SKM-1 (cell line): ENCODE measurements around the gene CTNNA1.
"Not testable (repeated sequence)": the region's sequence is repeated elsewhere in the genome, so short reads cannot be mapped to it uniquely, and the experiment has no call there.

Experiments
- DNase-seq: peaks from one replicate; lab custom pipeline; 2025; ENCODE audit not compliant: unreplicated experiment; lab: John Stamatoyannopoulos, UW

Gene CTNNA1

DNA sequence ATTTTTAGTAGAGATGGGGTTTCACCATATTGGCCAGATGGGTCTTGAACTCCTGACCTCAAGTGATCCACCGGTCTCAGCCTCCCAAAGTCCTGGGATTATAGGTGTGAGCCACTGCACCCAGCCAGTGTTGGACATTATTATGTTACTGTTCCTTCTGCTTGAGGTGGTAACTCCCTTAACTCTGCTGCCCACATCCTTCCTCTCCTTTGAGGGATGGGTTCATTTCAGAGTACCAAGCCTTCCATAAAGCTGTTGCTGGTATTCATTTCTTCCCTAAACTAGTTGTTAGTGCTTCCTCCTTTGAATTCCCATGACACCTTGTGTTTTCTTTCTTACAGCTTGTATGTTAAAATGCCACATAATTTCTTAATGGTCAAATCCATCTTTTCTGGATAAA lies 54.0 kb downstream of the CTNNA1 start:
- no peak for DNase-seq

DNA sequence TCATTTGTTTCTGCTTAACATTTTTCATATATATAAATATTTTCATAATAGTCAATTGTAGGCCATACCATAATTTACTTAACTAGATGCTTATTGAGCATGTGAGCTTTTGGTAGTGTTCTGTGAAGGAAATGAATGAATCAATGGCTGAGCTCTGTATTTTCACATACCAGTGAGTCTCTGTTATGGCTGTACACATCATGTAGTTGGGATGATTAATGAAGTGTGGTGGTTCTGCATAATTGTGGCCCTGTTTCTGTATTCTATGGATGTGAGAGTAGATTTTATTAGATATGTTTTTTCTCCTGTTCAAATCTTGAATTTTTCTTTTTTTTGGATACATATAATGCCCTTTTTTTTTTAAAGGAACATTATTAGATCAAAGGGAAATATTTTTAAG lies 56.2 kb downstream of the CTNNA1 start:
- no peak for DNase-seq

GRCh38 chr5:138810861-138811260 lies 57.6 kb downstream of the CTNNA1 start:
- DNase-seq: not testable (repeated sequence)

GRCh38 chr5:138815529-138815928 lies 62.3 kb downstream of the CTNNA1 start:
- DNase-seq: no peak

DNA sequence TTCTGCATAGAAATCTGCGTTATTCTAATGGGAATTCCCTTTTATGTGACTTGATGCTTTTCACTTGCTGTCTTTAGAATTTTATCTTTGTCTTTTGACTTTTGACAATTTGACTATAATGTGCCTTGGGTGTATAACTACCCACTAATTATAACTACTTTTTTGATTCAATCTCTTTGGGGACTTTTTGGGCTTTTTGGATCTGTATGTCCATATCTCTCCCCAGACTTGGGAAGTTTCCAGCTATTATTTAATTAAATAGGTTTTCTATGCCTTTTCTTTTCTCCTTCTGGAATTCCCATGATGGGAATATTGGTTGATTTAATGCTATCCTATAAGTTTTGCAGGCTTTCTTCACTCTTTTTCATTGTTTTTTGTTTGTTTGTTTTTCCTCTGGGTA lies 64.0 kb downstream of the CTNNA1 start:
- no peak for DNase-seq

GRCh38 chr5:138819081-138819480 lies 65.9 kb downstream of the CTNNA1 start:
- DNase-seq: no peak

DNA sequence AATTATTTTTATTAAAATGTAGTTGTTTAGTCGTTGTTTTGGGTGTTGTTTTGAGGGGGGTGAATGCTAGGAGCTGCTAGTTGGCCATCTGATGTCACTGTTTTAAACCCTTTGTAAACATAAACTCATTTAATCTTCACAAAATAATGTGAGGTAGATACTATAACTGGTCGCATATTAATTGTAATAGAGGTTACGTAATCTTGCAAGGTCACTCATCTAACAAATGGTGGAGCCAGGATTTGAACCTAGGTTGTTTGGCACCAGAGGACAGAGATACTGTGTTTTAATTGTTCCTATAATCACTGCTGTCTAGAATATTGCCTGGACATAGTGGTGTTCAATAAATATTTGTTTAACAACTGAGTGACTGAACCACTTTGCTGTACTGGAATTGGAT lies 67.5 kb downstream of the CTNNA1 start:
- no peak for DNase-seq

- no peak for DNase-seq
These were observed 71.3 kb downstream of the CTNNA1 start for GRCh38 chr5:138824516-138824915.

- DNase-seq: no peak
These were observed 72.0 kb downstream of the CTNNA1 start for GRCh38 chr5:138824924-138825863.

DNA sequence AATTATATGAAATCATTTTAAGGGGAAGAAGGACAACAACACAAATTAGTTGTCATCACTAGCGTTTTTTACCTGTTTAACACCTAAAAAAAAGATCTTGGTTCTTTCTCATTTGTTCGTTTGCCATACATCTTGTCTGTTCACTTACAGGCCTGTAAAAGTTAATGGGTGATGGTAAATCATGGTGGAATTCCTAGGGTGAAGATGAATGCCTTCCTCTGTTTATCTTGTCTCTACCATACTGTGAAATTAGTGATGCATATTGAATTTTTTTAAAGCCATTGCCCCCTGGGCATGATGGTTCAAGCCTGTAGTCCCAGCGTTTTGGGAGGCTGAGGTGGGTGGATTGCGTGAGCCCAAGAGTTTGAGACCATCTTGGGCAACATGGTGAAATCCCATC lies 75.3 kb downstream of the CTNNA1 start:
- no peak for DNase-seq

DNA sequence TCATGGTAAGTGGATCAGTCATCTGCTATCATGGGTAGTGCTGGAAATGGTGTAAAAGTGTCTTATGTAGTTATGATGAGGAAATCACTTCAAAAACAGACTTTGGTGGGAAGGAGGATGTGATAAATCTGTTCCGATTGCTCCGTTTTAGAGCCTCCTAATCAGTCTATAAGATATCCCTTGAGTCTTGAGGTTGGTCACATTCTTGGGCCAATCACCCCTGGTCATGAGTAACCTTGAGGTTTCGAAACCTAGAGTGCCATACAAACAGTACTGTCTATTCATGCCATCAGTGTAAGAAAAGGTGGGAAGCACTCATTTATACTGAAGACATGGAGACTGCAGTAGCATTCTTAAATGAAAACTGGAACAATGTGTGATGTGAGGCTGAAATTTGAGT lies 76.1 kb downstream of the CTNNA1 start:
- no peak for DNase-seq

DNA sequence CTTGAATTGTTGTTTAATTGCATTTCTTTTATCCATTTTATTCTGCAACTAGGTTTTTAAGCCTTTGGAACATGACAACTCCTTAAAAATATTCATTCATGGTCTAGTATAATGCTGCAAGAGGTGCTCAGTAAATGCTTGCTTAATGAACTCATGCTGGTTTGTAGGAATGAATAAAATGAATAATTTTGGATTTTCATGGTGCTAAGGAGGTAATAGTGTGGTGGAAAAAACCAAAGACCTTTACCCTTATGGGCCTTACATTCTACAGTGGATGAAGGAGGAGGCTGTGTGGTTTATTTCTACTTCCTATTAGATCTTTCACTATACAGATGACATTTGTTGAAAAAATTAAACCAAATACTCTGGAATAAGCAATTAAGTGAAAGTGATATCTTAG lies 78.5 kb downstream of the CTNNA1 start:
- DNase-seq: no peak

GRCh38 chr5:138832218-138832617 lies 79.0 kb downstream of the CTNNA1 start:
- DNase-seq: no peak

GRCh38 chr5:138833080-138833479 lies 79.9 kb downstream of the CTNNA1 start:
- no peak for DNase-seq

- no peak for DNase-seq
These were observed 80.7 kb downstream of the CTNNA1 start for GRCh38 chr5:138833726-138834480.

- not testable (repeated sequence) for DNase-seq
These were observed 81.6 kb downstream of the CTNNA1 start for GRCh38 chr5:138834853-138835252.

- DNase-seq: no peak
These were observed 83.9 kb downstream of the CTNNA1 start for GRCh38 chr5:138837160-138837559.

DNA sequence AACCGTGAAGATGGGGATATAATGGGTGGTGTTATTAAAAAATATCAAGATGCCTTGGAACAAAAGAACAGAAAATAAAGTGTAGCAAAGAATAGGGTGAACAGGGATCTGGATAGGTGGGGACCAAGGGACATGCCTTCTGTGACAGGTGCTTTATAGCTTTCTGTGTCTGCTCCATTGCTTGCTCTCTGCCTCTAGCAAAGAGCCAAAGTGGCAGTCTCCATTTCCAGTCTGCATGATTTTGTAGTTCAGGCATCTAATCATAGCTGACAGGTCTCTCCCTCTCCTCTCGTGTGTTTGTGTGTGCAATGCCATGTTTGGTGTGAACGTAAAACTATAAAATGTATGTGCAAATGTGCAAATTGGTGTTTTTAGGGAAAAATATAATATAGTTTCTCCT lies 86.9 kb downstream of the CTNNA1 start:
- no peak for DNase-seq

- DNase-seq: no peak
These were observed 88.3 kb downstream of the CTNNA1 start for GRCh38 chr5:138841531-138841930.

- no peak for DNase-seq
These were observed 90.3 kb downstream of the CTNNA1 start for GRCh38 chr5:138843316-138844124.

DNA sequence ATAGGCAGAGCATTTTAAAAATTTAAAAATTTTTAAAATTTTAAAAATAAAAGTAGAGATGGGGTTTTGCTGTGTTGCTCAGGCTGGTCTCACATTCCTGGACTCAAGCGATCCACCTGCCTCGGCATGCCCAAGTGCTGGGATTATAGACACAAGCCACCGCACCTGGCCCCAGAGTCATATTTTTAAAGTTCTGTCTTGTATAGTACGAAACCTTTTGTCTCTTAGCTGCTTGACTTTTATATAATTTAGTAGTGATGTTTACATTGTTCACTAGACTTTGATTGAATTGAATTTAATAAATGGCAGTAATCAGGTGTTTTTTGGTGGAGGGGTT lies 90.9 kb downstream of the CTNNA1 start:
- no peak for DNase-seq
